HepG2 (cell line): Measurements from ENCODE around the gene GADD45B. TPM values are rescaled to one million over a fixed set of nuclear protein-coding genes. Genes with fewer than 3 reads are reported as not detected.
A peak's percentile ranks its signal among the peaks of the same experiment; 100 is the strongest.
"Not testable (repeated sequence)": the region's sequence is repeated elsewhere in the genome, so short reads cannot be mapped to it uniquely, and the experiment has no call there.

Experiments used
- ATAC-seq: fragments of 200-7000 bp; cut with Tn5 transposase; 3 replicates; pipeline ENCODE4 v1.9.1; 2020; ENCODE audit warnings: mild to moderate bottlenecking, moderate library complexity
- BruUV-seq: library from RNA; stranded (reverse); fragments of 400-500 nt; replicated peaks from 2 replicates; lab custom pipeline; 2021; lab: Mats Ljungman, UMichigan
- CTCF ChIA-PET: fragments of 300-600 bp; formaldehyde crosslinking; extraction: SDS; loops from one replicate; lab custom pipeline; 2021; ENCODE audit warnings: low total read pairs, inconsistent platforms, low intra/inter-chr PET ratio; lab: Yijun Ruan, JAX
- POLR2A ChIA-PET: fragments of 350-600 bp; sonication (Branson Sonifier 250); formaldehyde crosslinking; loops from one replicate; lab custom pipeline; 2020; ENCODE audit warnings: antibody characterized with exemption, inconsistent platforms; lab: Yijun Ruan, JAX
- DNase-seq: peaks from one replicate; pipeline ENCODE4 v3.0.0-alpha.2; 2015; ENCODE audit warnings: low spot score
- FAIRE-seq: peaks from 3 replicates; lab custom pipeline; 2011; peaks lifted over from hg19 to GRCh38; lab: Jason Lieb, UNC
- H2AFZ ChIP-seq: one replicate; pipeline ENCODE4 v1.6.1; 2011; ENCODE audit warnings: low read length, inconsistent platforms
- H3K27ac ChIP-seq: fragments of 300-600 bp; 3 replicates; pipeline ENCODE4 v1.8.0; 2011; ENCODE audit warnings: mixed run types, mild to moderate bottlenecking, mixed read lengths, low read length, inconsistent platforms; ENCODE audit not compliant: insufficient read depth; ENCODE audit errors: extremely low read length
- H3K27me3 ChIP-seq, 2 experiments: fragments of 200-600 bp in 1 of 2; 2 replicates in 1 of 2; 3 replicates in 1 of 2; pipeline versions ENCODE4 v1.6.0 to v1.8.0; 2011; ENCODE audit warnings: low read length in 2 of 2, mild to moderate bottlenecking in 2 of 2, moderate library complexity in 2 of 2, inconsistent platforms in 1 of 2; ENCODE audit not compliant: insufficient read depth in 2 of 2, control insufficient read depth in 1 of 2
- H3K36me3 ChIP-seq, 2 experiments: fragments of 200-600 bp in 1 of 2; replicated peaks in 1 of 2; 2 replicates in 1 of 2; 3 replicates in 1 of 2; pipeline versions ENCODE4 v1.5.1 to v1.8.0; 2011; ENCODE audit warnings: low read length in 2 of 2, inconsistent platforms in 1 of 2; ENCODE audit not compliant: insufficient read depth in 2 of 2, control insufficient read depth in 1 of 2
- H3K4me1 ChIP-seq: 2 replicates; pipeline ENCODE4 v1.5.1; 2012; ENCODE audit warnings: low read length, inconsistent platforms; ENCODE audit not compliant: insufficient read depth
- H3K4me2 ChIP-seq: 2 replicates; pipeline ENCODE4 v1.6.0; 2011; ENCODE audit warnings: low read depth, low read length, inconsistent platforms
- H3K4me3 ChIP-seq, 3 experiments: fragments of 200-600 bp in 1 of 3; sonication (generic), shearing (Covaris generic) in 1 of 3; replicated peaks in 1 of 3; 2 replicates each; pipeline ENCODE4 v1.5.1; 2011 to 2016; ENCODE audit warnings: low read length in 3 of 3, inconsistent platforms in 2 of 3, low read depth in 2 of 3, mild to moderate bottlenecking in 2 of 3, control low read depth in 1 of 3, mixed read lengths in 1 of 3; ENCODE audit not compliant: insufficient read depth in 1 of 3
- H3K79me2 ChIP-seq: one replicate; pipeline ENCODE4 v1.6.1; 2011; ENCODE audit warnings: low read length, inconsistent platforms; ENCODE audit not compliant: insufficient read depth
- H3K9ac ChIP-seq: 2 replicates; pipeline ENCODE4 v1.6.0; 2011; ENCODE audit warnings: mild to moderate bottlenecking, low read depth, low read length, inconsistent platforms; ENCODE audit not compliant: insufficient read depth
- H3K9me3 ChIP-seq: 2 replicates; pipeline ENCODE4 v1.5.1; 2012; ENCODE audit warnings: mild to moderate bottlenecking, low read length
- H4K20me1 ChIP-seq: 2 replicates; pipeline ENCODE4 v1.6.0; 2011; ENCODE audit warnings: inconsistent platforms, mild to moderate bottlenecking, low read length, moderate library complexity; ENCODE audit not compliant: insufficient read depth
- CBX2 ChIP-seq, 2 experiments: fragments of 200-600 bp in 1 of 2; sonication (generic); formaldehyde crosslinking in 1 of 2; IDR thresholded peaks; 2 replicates each; pipeline versions ENCODE4 v1.7.0 to v1.8.1; 2018 to 2022; ENCODE audit warnings: low read depth in 2 of 2, low read length in 1 of 2, mild to moderate bottlenecking in 1 of 2, missing genetic modification reagents in 1 of 2
- HNF4A ChIP-seq: sonication (generic); formaldehyde crosslinking; IDR thresholded peaks from 2 replicates; pipeline ENCODE4 v1.4.0; 2020; ENCODE audit warnings: missing genetic modification reagents
- HNRNPL ChIP-seq: fragments of 200-400 bp; formaldehyde crosslinking; IDR thresholded peaks from 2 replicates; pipeline ENCODE4 v1.6.1; 2017; ENCODE audit warnings: mild to moderate bottlenecking, low read depth, low read length
- HNRNPLL ChIP-seq: fragments of 200-400 bp; formaldehyde crosslinking; IDR thresholded peaks from 2 replicates; pipeline ENCODE4 v1.6.1; 2017; ENCODE audit warnings: mild to moderate bottlenecking, low read depth, low read length; ENCODE audit not compliant: poor library complexity, severe bottlenecking
- JUN ChIP-seq: sonication (generic); formaldehyde crosslinking; IDR thresholded peaks from 2 replicates; pipeline ENCODE4 v1.4.0; 2020; ENCODE audit warnings: mild to moderate bottlenecking, missing genetic modification reagents
- MAZ ChIP-seq, 2 experiments: sonication (generic) in 1 of 2; formaldehyde crosslinking in 1 of 2; IDR thresholded peaks; 2 replicates each; pipeline versions ENCODE4 v1.5.0 to v1.6.1; 2012 to 2020; ENCODE audit warnings: low read depth in 2 of 2, mild to moderate bottlenecking in 2 of 2, borderline replicate concordance in 1 of 2, improper control_type of control experiment in 1 of 2, low read length in 1 of 2, missing genetic modification reagents in 1 of 2, moderate library complexity in 1 of 2
- NR2F6 ChIP-seq, 2 experiments: IDR thresholded peaks; 2 replicates each; pipeline ENCODE4 v1.6.1; 2016; ENCODE audit warnings: antibody characterized with exemption in 1 of 2, mild to moderate bottlenecking in 1 of 2
- PHF21A ChIP-seq: sonication (generic); formaldehyde crosslinking; IDR thresholded peaks from 2 replicates; pipeline ENCODE4 v1.5.0; 2020; ENCODE audit warnings: mild to moderate bottlenecking, missing genetic modification reagents
- RARA ChIP-seq: IDR thresholded peaks from 2 replicates; pipeline ENCODE4 v1.6.1; 2016; ENCODE audit warnings: missing genetic modification reagents, missing compliant biosample characterization
- SKI ChIP-seq: fragments of 450-650 bp; IDR thresholded peaks from one replicate; pipeline ENCODE4 v1.6.1; 2018; ENCODE audit warnings: mild to moderate bottlenecking; ENCODE audit not compliant: partially characterized antibody
- SP140L ChIP-seq: sonication (generic); formaldehyde crosslinking; IDR thresholded peaks from 2 replicates; pipeline ENCODE4 v1.4.0; 2020; ENCODE audit warnings: missing genetic modification reagents, borderline replicate concordance
- ZFX ChIP-seq: sonication (generic); formaldehyde crosslinking; IDR thresholded peaks from 2 replicates; pipeline ENCODE4 v1.4.0; 2020; ENCODE audit warnings: mild to moderate bottlenecking, low read depth, missing genetic modification reagents, moderate library complexity
- ZNF737 ChIP-seq: sonication (generic); formaldehyde crosslinking; IDR thresholded peaks from 2 replicates; pipeline ENCODE4 v1.5.0; 2020; ENCODE audit warnings: missing genetic modification reagents, mild to moderate bottlenecking, borderline replicate concordance
- ZNF841 ChIP-seq: sonication (generic); formaldehyde crosslinking; IDR thresholded peaks from 2 replicates; pipeline ENCODE4 v1.8.1; 2023; ENCODE audit warnings: missing genetic modification reagents, borderline replicate concordance
- WGBS: methylation state at CpG from one replicate; pipeline ENCODE4 v1.1.6; 2017; ENCODE audit warnings: low lambda C conversion rate; 5-methylcytosine and 5-hydroxymethylcytosine counted together
- in situ Hi-C: cut with HindIII; loops from 2 replicates; pipeline ENCODE4 v1.10.0; 2017; ENCODE audit warnings: low pct_unique_long_range_greater_than_20kb; ENCODE audit not compliant: extremely low pct_ligation_motif_present
- intact Hi-C: fragments of 100-400 bp; cut with micrococcal nuclease; formaldehyde crosslinking; loops from one replicate; pipeline ENCODE4 v1.10.0; 2022; ENCODE audit not compliant: unreplicated experiment
- polyA plus RNA-seq, 8 experiments: library from polyadenylated mRNA; depleted of rRNA in 3 of 8; stranded (reverse) in 7 of 8; unstranded in 1 of 8; fragments of >200 nt; fragmentation: Illumina TruSeq in 4 of 8; extraction: Trizol in 4 of 8; gene quantifications; 2 replicates each; pipeline versions ENCODE4 v1.2.1 to v1.2.3, GENCODE V29; 2011 to 2016; ENCODE audit warnings: low read depth in 4 of 8, missing spikeins in 1 of 8, mixed read lengths in 1 of 8; ENCODE audit not compliant: insufficient read depth in 1 of 8
- total RNA-seq, 5 experiments: library from RNA; depleted of rRNA; stranded (reverse); fragments of >200 nt; fragmentation: Illumina TruSeq; extraction: Trizol; gene quantifications; 2 replicates each; pipeline ENCODE4 v1.2.3, GENCODE V29; 2016; ENCODE audit warnings: low read depth in 1 of 5
- TF ChIP-seq, protein P1 (sequence below): sonication (generic); formaldehyde crosslinking; IDR thresholded peaks from 2 replicates; pipeline ENCODE4 v1.8.1; 2023; ENCODE audit warnings: missing genetic modification reagents, mild to moderate bottlenecking, borderline replicate concordance
- TF ChIP-seq, protein P2 (sequence below): sonication (generic); formaldehyde crosslinking; IDR thresholded peaks from 2 replicates; pipeline ENCODE4 v1.5.0; 2020; ENCODE audit warnings: missing genetic modification reagents

The GADD45B gene
- total and polyA plus RNA-seq, 2 of the 13 experiments (the other 11 are each of a cell fraction or from before 2014, with no cell fraction given), result 4.6 to 34.1 TPM

DNA sequence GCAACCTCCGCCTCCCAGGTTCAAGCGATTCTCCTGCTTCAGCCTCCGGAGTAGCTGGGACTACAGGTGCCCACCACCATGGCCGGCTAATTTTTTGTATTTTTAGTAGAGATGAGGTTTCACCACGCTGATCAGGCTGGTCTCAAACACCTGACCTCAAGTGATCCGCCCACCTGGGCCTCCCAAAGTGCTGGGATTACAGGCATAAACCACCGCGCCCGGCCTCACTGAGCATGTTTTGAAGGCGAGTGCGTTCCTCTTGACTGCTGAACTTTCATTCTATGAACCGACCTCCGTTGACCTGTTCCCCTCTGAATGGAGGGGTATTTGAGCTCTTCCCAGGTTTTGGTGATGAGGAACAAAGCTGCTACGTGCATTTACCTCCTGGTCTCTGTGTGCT, 17.5 kb downstream of the GADD45B start:
- FAIRE-seq; DNase-seq; H3K36me3 ChIP-seq; H3K9ac ChIP-seq; H2AFZ ChIP-seq; H4K20me1 ChIP-seq; intact Hi-C loops; H3K27ac ChIP-seq; H3K79me2 ChIP-seq; CTCF ChIA-PET; H3K9me3 ChIP-seq; BruUV-seq; in situ Hi-C loops; TF ChIP-seq NR2F6 (CRISPR knock-in tag; IDR thresholded peaks at IDR 0.05): not testable (repeated sequence)
- Histone ChIP-seq H3K27me3 (peaks cover 15 to 67% of the 10 kb centered on the region in 2 experiments), H3K4me1 (peaks cover 62% of the 10 kb centered on the region), H3K4me2 (peak overlapping the region; percentile 93), H3K4me3 (peak overlapping the region in 1 of 3 experiments; percentile 80; a peak in 1 of 6 replicates)
- POLR2A ChIA-PET, result interaction anchor here (1.0 to 8.0 kb wide), 3 partner anchors 17 to 127 kb away, joined by 3 to 65 read pairs (median 3); partner anchors contain the start of gene GADD45B
- 0 out of 3 replicates have a peak, but pooled peaks have one; percentile 5 for ATAC-seq
- TF ChIP-seq RARA (CRISPR knock-in tag) (0 out of 2 replicates have a peak, but pooled peaks have one; percentile 26), ZFX (0 out of 2 replicates have a peak, but pooled peaks have one; percentile 8), HNF4A (0 out of 2 replicates have a peak, but pooled peaks have one; percentile 6), NR2F6 (IDR thresholded peaks at IDR 0.05) (0 out of 2 replicates have a peak, but pooled peaks have one; percentile 14)
- whole genome bisulfite sequencing, result 23% methylated on average over 14 of the region's 14 CpGs

DNA sequence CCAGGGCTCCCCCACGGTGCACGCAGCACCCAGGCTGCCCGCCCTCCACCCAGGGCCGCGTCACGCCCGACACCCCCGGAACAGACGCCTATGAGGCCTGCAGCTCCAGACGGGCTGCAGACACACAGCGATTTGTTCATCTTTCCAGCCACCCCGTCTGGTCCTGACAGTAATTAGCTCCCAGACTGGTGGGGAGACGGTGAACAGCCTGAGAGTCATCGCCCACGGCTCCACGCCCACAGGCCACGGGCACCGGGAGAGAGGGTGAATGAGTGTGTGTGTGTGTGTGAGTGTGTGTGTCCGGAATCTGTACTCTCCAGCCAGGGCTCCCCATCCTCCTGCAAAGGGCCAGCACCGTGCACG, 18.1 kb downstream of the GADD45B start:
- no peak overlapping the region for H3K27ac ChIP-seq
- POLR2A ChIA-PET, result interaction anchor here (1.0 to 8.0 kb wide), 3 partner anchors 18 to 127 kb away, joined by 3 to 65 read pairs (median 3); partner anchors contain the start of gene GADD45B
- TF ChIP-seq CBX2 (IDR thresholded peaks at IDR 0.05; ENCODE audit: low read depth, low read length), result no peak
- TF ChIP-seq CBX2 (CRISPR knock-in tag; IDR thresholded peaks at IDR 0.05; ENCODE audit: low read depth), result no peak
- no peak for TF ChIP-seq HNRNPLL
- TF ChIP-seq, protein P1, sequence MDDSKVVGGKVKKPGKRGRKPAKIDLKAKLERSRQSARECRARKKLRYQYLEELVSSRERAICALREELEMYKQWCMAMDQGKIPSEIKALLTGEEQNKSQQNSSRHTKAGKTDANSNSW (CRISPR knock-in tag), result no peak
- TF ChIP-seq ZNF841 (CRISPR knock-in tag), result peak; percentile 10; the same call in 1 of the 2 replicates
- no peak for TF ChIP-seq MAZ (IDR thresholded peaks at IDR 0.05; ENCODE audit: borderline replicate concordance, low read depth, low read length)
- no peak for TF ChIP-seq MAZ (CRISPR knock-in tag; IDR thresholded peaks at IDR 0.05; ENCODE audit: low read depth)
- TF ChIP-seq ZNF737, result no peak
- 0 out of 2 replicates have a peak, but pooled peaks have one; percentile 62 for TF ChIP-seq HNRNPL
- TF ChIP-seq SKI, result no peak
- TF ChIP-seq PHF21A (CRISPR knock-in tag), result no peak
- TF ChIP-seq SP140L (CRISPR knock-in tag), result no peak
- TF ChIP-seq JUN (CRISPR knock-in tag), result no peak
- TF ChIP-seq, protein P2, sequence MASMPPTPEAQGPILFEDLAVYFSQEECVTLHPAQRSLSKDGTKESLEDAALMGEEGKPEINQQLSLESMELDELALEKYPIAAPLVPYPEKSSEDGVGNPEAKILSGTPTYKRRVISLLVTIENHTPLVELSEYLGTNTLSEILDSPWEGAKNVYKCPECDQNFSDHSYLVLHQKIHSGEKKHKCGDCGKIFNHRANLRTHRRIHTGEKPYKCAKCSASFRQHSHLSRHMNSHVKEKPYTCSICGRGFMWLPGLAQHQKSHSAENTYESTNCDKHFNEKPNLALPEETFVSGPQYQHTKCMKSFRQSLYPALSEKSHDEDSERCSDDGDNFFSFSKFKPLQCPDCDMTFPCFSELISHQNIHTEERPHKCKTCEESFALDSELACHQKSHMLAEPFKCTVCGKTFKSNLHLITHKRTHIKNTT (CRISPR knock-in tag), result no peak

More for the DNA sequence above, 18.1 kb downstream of the GADD45B start:
- peak; percentile 14 for ATAC-seq
- Histone ChIP-seq H3K9ac (peak overlapping the region; percentile 37; the same call in 1 of the 2 replicates), H3K79me2 (no peaks in the 10 kb centered on the region), H3K4me1 (peaks cover 58% of the 10 kb centered on the region), H3K4me2 (peak overlapping the region; percentile 93), H3K9me3 (no peaks in the 10 kb centered on the region), H3K36me3 (no peaks in the 10 kb centered on the region), H4K20me1 (no peaks in the 10 kb centered on the region), H2AFZ (no peak overlapping the region), H3K4me3 (peak overlapping the region; percentile 55 to 80 (median 60); a peak in 5 of 6 replicates), H3K27me3 (peaks cover 17 to 70% of the 10 kb centered on the region in 2 experiments)
- intact Hi-C loops, result loop anchor here (2.0 kb wide), 1 partner anchor 53 kb away; no protein-coding TSS in a partner anchor
- no peak for FAIRE-seq
- CTCF ChIA-PET, result no interaction called here
- no peak for DNase-seq
- no TSS peak for BruUV-seq
- in situ Hi-C loops, result no loop called here
- WGBS, result 23% methylated on average over 13 of the region's 21 CpGs
